IPS DF 4.7 (cell line): ENCODE measurements around the gene CMSS1.

Experiments used
- DNase-seq: peaks from one replicate; pipeline ENCODE4 v3.0.0-alpha.2; 2013; ENCODE audit warnings: low spot score; ENCODE audit errors: extremely low read depth

CMSS1 gene

GRCh38 chr3:99852851-99853250 is 35.2 kb downstream of the CMSS1 start:
- no peak for DNase-seq

- DNase-seq = no peak
Observed at GRCh38 chr3:99854756-99855298, 37.2 kb downstream of the CMSS1 start.

GRCh38 chr3:99855900-99856299 is 38.2 kb downstream of the CMSS1 start:
- DNase-seq = no peak

GRCh38 chr3:99856437-99857220 is 39.0 kb downstream of the CMSS1 start:
- DNase-seq = no peak

GRCh38 chr3:99857278-99857677 is 39.6 kb downstream of the CMSS1 start:
- no peak for DNase-seq

- no peak for DNase-seq
Observed at GRCh38 chr3:99858469-99858868, 40.8 kb downstream of the CMSS1 start.

GRCh38 chr3:99859825-99860224 is 42.2 kb downstream of the CMSS1 start:
- DNase-seq = no peak

- DNase-seq = no peak
Observed at GRCh38 chr3:99861216-99861615, 43.6 kb downstream of the CMSS1 start.

GRCh38 chr3:99862208-99862607 is 44.5 kb downstream of the CMSS1 start:
- no peak for DNase-seq

GRCh38 chr3:99863002-99863401 is 45.3 kb downstream of the CMSS1 start:
- DNase-seq = no peak

GRCh38 chr3:99863588-99863987 is 45.9 kb downstream of the CMSS1 start:
- no peak for DNase-seq

- DNase-seq = no peak
Observed at GRCh38 chr3:99864289-99864688, 46.6 kb downstream of the CMSS1 start.

GRCh38 chr3:99865321-99865720 is 47.7 kb downstream of the CMSS1 start:
- DNase-seq = no peak

- no peak for DNase-seq
Observed at GRCh38 chr3:99866261-99866761, 48.6 kb downstream of the CMSS1 start.

GRCh38 chr3:99867594-99868310 is 50.1 kb downstream of the CMSS1 start:
- no peak for DNase-seq

- DNase-seq = no peak
Observed at GRCh38 chr3:99868311-99868646, 50.6 kb downstream of the CMSS1 start.

GRCh38 chr3:99869621-99870020 is 52.0 kb downstream of the CMSS1 start:
- DNase-seq = no peak

GRCh38 chr3:99870712-99871111 is 53.0 kb downstream of the CMSS1 start:
- no peak for DNase-seq

GRCh38 chr3:99871231-99872045 is 53.8 kb downstream of the CMSS1 start:
- no peak for DNase-seq

GRCh38 chr3:99872923-99873254 is 55.2 kb downstream of the CMSS1 start:
- DNase-seq = no peak

GRCh38 chr3:99873269-99874102 is 55.8 kb downstream of the CMSS1 start:
- DNase-seq = no peak
